Ascending aorta (tissue), 2 donors: Measurements from ENCODE around the gene ARHGEF19. TPM values are rescaled to one million over a fixed set of nuclear protein-coding genes. Genes with fewer than 3 reads are reported as not detected.
"Not testable (repeated sequence)": the region's sequence is repeated elsewhere in the genome, so short reads cannot be mapped to it uniquely, and the experiment has no call there.

ENCODE experiments used
- DNase-seq, 2 donors: peaks; one replicate each; pipeline ENCODE4 v3.0.0-alpha.2; 2019; ENCODE audit warnings: low spot score in 2 of 2
- H3K27ac ChIP-seq, 2 donors: fragments of 200-600 bp; sonication (generic); one replicate each; pipeline ENCODE4 v1.5.1; 2016 to 2017; ENCODE audit warnings: mild to moderate bottlenecking in 1 of 2
- H3K27me3 ChIP-seq: fragments of 200-600 bp; sonication (generic); one replicate; pipeline ENCODE4 v1.5.1; 2017
- H3K36me3 ChIP-seq, 2 donors: fragments of 200-600 bp; sonication (generic); one replicate each; pipeline ENCODE4 v1.5.1; 2016
- H3K4me1 ChIP-seq, 2 donors: fragments of 200-600 bp; sonication (generic); one replicate each; pipeline ENCODE4 v1.5.1; 2016 to 2017; ENCODE audit warnings: mild to moderate bottlenecking in 1 of 2
- H3K4me3 ChIP-seq, 2 donors: fragments of 200-600 bp; sonication (generic); one replicate each; pipeline ENCODE4 v1.5.1; 2016 to 2017; ENCODE audit warnings: mild to moderate bottlenecking in 1 of 2
- H3K9me3 ChIP-seq, 2 donors: fragments of 200-600 bp; sonication (generic); one replicate each; pipeline ENCODE4 v1.5.1; 2016
- CTCF ChIP-seq, 3 experiments: fragments of 200-600 bp in 2 of 3; fragments of 450-650 bp in 1 of 3; sonication (generic) in 2 of 3; IDR thresholded peaks; one replicate each; pipeline ENCODE4 v1.5.1; 2016 to 2019; ENCODE audit warnings: antibody characterized with exemption in 3 of 3, mild to moderate bottlenecking in 1 of 3, moderate library complexity in 1 of 3
- intact Hi-C: fragments of 100-400 bp; cut with DNase I; formaldehyde crosslinking; loops from one replicate; pipeline ENCODE4 v1.15.1; 2023
- total RNA-seq: library from RNA; depleted of rRNA; stranded (reverse); fragments of >200 nt; gene quantifications from one replicate; pipeline ENCODE4 v1.1.0, GENCODE V29; 2016

The ARHGEF19 gene
- total RNA-seq, 1 donor from 2014 or later: 1.5 TPM

GRCh38 chr1:16224472-16224871 lies 12.0 kb upstream of the ARHGEF19 start:
- peaks cover 0 to 3% of the 10 kb centered on the region in 2 donors for H3K4me1 ChIP-seq
- no peaks in the 10 kb centered on the region for H3K36me3 ChIP-seq
- intact Hi-C loops: no loop called here
- no peak overlapping the region for H3K27ac ChIP-seq
- no peak overlapping the region for H3K4me3 ChIP-seq
- peaks cover 13% of the 10 kb centered on the region for H3K27me3 ChIP-seq
- DNase-seq: no peak
- TF ChIP-seq CTCF (IDR thresholded peaks at IDR 0.05): no peak
- no peaks in the 10 kb centered on the region for H3K9me3 ChIP-seq

- H3K27me3 ChIP-seq, H3K4me1 ChIP-seq, H3K4me3 ChIP-seq, H3K9me3 ChIP-seq, H3K36me3 ChIP-seq, DNase-seq, H3K27ac ChIP-seq, intact Hi-C loops: not testable (repeated sequence)
These were observed 10.3 kb upstream of the ARHGEF19 start for GRCh38 chr1:16222716-16223115.

GRCh38 chr1:16221499-16221898 lies 9.0 kb upstream of the ARHGEF19 start:
- Histone ChIP-seq H3K36me3 (no peaks in the 10 kb centered on the region), H3K27ac (no peak overlapping the region), H3K9me3 (no peaks in the 10 kb centered on the region), H3K4me3 (no peak overlapping the region), H3K4me1 (no peaks in the 10 kb centered on the region), H3K27me3 (peaks cover under 1% of the 10 kb centered on the region)
- DNase-seq: no peak
- intact Hi-C loops: no loop called here
- no peak for TF ChIP-seq CTCF (IDR thresholded peaks at IDR 0.05)

GRCh38 chr1:16219968-16220500 lies 7.6 kb upstream of the ARHGEF19 start:
- no peaks in the 10 kb centered on the region for H3K36me3 ChIP-seq
- H3K27me3 ChIP-seq: no peaks in the 10 kb centered on the region
- no peak for DNase-seq
- H3K4me3 ChIP-seq: no peak overlapping the region
- intact Hi-C loops: no loop called here
- H3K9me3 ChIP-seq: no peaks in the 10 kb centered on the region
- H3K4me1 ChIP-seq: no peaks in the 10 kb centered on the region
- TF ChIP-seq CTCF (IDR thresholded peaks at IDR 0.05): no peak
- no peak overlapping the region for H3K27ac ChIP-seq

- DNase-seq: no peak
- Histone ChIP-seq H3K9me3 (no peaks in the 10 kb centered on the region), H3K4me3 (no peak overlapping the region), H3K27ac (no peak overlapping the region), H3K27me3 (no peaks in the 10 kb centered on the region), H3K36me3 (no peaks in the 10 kb centered on the region), H3K4me1 (no peaks in the 10 kb centered on the region)
- intact Hi-C loops: no loop called here
- no peak for TF ChIP-seq CTCF (IDR thresholded peaks at IDR 0.05)
These were observed 6.2 kb upstream of the ARHGEF19 start for GRCh38 chr1:16218674-16219071.

- H3K4me1 ChIP-seq: no peaks in the 10 kb centered on the region
- intact Hi-C loops: no loop called here
These were observed 5.7 kb upstream of the ARHGEF19 start for GRCh38 chr1:16218014-16218673.

More at GRCh38 chr1:16218014-16218673, 5.7 kb upstream of the ARHGEF19 start:
- H3K9me3 ChIP-seq: no peaks in the 10 kb centered on the region
- no peak for DNase-seq
- peak overlapping the region; percentile 10 to 45 for H3K27ac ChIP-seq
- H3K36me3 ChIP-seq: no peaks in the 10 kb centered on the region
- peak overlapping the region in 1 of 2 donors; percentile 43 for H3K4me3 ChIP-seq
- TF ChIP-seq CTCF (IDR thresholded peaks at IDR 0.05): no peak
- H3K27me3 ChIP-seq: no peaks in the 10 kb centered on the region
